ENCODE data around the gene ZNF430.

Gene ZNF430

DNA sequence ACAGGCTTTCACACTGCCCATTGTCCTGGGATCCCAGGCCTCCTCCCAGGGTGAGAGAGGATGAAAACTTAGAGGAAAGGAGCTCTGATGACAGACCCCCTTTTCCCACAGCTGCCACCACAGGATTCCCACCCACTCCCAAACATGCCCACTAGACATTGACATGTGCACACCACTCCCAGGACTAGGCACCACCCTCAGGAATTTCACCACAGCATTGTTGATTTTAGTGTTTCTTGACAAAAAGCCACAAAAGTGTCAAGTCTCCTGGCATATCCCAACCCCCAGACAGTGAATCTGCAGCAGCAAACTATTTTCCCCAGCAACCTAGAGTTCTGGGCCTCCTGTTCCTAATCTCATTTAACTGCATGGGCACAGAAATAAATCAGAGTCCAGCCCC, 71.7 kb downstream of the ZNF430 start:
- TF ChIP-seq, protein P1, sequence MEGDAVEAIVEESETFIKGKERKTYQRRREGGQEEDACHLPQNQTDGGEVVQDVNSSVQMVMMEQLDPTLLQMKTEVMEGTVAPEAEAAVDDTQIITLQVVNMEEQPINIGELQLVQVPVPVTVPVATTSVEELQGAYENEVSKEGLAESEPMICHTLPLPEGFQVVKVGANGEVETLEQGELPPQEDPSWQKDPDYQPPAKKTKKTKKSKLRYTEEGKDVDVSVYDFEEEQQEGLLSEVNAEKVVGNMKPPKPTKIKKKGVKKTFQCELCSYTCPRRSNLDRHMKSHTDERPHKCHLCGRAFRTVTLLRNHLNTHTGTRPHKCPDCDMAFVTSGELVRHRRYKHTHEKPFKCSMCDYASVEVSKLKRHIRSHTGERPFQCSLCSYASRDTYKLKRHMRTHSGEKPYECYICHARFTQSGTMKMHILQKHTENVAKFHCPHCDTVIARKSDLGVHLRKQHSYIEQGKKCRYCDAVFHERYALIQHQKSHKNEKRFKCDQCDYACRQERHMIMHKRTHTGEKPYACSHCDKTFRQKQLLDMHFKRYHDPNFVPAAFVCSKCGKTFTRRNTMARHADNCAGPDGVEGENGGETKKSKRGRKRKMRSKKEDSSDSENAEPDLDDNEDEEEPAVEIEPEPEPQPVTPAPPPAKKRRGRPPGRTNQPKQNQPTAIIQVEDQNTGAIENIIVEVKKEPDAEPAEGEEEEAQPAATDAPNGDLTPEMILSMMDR (conservative IDR thresholded peaks at IDR 0.05), result no peak
- H3K27ac ChIP-seq, result no peak overlapping the region

DNA sequence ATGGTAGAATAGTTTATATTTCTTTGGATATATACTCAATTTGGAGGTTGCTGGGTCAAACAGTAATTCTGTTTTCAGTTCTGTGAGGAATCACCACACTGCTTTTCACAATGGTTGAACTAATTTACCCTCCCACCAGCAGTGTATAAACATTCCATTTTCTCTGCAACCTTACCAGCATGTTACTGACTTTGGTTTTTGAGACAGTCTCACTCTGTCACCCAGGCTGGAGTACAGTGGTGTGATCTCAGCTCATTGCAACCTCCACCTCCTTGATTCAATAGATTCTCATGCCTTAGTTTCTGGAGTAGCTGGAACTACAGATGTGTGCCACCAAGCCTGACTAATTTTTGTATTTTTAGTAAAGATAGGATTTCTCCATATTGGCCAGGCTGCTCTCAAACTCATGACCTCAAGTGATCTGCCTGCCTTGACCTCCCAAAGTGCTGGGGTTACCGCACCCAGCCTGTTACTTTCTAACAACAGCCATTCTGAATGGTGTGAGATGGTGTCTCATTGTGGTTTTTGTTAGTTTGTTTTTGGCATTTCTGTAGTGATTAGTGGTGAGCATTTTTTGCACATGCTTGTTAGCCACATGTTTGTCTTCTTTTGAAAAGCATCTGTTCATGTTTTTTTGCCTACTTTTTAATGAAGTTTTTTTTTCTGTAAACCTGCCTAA, 74.0 kb downstream of the ZNF430 start:
- TF ChIP-seq, protein P1 (conservative IDR thresholded peaks at IDR 0.05), result no peak
- no peak overlapping the region for H3K27ac ChIP-seq

DNA sequence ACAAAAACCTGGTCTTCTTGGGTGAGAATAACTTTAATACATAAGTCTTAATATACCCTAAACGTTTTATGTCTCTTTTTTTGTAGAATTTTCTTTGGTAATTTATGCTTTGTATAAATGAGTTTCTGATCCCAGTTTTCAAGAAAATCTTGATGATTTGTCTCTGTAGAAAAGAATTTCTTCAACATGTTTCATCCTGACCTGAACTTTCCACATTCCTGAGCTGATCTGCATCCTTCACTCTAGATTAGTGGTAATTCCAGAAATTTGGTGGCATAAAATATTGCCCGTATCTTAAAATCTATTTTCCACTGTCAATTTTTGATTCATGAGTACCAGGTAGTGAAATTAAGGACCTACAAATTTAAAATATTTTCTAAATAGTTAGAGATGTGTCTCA, 77.8 kb downstream of the ZNF430 start:
- TF ChIP-seq, protein P1 (conservative IDR thresholded peaks at IDR 0.05), result no peak
- H3K27ac ChIP-seq, result no peak overlapping the region

DNA sequence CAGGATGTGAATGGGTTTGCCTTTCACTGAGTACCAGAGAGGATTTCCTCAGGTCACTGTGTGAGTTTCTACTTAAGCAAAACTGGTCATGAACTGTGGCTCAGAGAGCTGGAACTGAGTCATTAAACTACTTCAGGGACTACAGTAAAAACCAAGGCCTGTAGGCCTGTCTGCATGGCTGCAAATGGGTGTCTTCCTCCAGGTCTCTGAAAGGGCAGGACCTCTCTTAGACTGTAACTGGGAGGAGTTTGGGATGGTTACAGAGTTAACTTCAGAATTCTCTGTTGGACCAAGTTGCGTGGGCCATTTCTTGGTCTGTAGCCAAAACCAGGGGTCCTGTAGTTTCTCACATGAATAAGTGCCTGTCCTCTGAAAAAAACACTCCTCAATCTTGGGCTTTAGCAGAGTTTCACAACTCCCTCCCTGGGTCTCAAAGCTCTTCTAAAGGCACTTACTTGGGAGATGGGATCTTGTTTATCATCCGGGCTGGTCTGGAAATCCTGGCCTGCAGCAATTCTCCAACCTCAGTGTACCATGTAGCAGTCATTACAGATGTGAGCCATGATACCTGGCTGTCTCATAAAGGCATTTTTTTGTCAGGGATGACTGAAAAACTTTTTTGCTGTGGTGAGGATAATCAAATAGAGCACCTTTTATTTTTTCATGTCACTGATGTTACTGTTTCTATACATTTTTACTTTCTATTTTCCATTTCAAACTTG, 81.2 kb downstream of the ZNF430 start:
- TF ChIP-seq, protein P1 (conservative IDR thresholded peaks at IDR 0.05), result no peak
- peak overlapping the region; percentile 24; the same call in 1 of the 2 replicates for H3K27ac ChIP-seq

DNA sequence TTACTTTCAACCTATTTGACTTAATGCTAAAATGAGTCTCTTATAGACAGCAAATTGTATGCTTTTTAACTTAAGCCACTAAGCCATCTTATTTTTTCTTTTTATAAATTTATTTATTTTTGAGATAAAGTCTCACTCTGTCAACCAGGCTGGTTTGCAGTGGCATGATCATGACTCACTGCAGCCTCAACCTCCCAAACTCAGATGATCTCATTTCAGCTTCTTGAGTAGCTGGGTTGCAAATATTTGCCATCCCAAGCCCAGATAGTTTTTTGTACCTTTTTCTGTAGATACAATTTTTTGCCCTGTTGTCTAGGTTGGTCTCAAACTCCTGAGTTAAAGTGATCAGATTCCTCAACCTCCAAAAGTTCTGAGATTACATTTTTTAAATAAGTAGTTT, 88.7 kb downstream of the ZNF430 start:
- H3K27ac ChIP-seq, result peak overlapping the region; percentile 76; the same call in 1 of the 2 replicates
- TF ChIP-seq, protein P1 (conservative IDR thresholded peaks at IDR 0.05), result no peak
